Measurements from ENCODE around the gene CELF2.

DNA sequence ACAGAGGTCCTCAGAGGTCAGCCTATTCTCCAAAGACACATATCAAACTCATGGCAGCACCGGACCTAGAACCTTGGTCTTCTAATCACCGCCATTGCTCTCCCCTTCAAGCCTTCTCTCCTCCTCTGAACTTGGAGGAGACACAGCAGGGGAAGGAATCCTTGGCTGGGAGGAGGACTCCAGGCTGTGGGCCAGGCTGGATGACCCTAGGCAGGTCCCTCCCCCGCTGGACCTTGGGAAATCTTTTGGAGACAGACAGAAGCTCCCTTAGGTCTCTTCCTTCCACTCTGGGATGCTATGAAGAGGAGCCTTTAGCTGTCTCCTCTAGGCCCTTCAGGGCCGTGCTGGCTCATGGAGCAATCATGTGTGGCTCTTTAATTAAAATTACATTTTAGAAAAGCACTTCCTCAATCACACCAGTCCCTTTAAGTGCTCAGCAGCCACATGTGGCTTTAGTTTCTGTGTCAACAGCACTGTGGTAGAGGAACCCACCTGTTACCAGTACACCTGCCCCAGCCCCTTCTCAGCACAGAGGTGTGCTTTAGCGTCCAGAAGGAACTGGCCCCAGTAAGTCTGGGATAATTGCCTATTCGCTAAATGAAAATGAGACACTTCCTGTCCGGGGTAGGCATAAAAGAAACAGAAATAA is 238.2 kb downstream of the CELF2 start:
- TF ChIP-seq, protein P1, sequence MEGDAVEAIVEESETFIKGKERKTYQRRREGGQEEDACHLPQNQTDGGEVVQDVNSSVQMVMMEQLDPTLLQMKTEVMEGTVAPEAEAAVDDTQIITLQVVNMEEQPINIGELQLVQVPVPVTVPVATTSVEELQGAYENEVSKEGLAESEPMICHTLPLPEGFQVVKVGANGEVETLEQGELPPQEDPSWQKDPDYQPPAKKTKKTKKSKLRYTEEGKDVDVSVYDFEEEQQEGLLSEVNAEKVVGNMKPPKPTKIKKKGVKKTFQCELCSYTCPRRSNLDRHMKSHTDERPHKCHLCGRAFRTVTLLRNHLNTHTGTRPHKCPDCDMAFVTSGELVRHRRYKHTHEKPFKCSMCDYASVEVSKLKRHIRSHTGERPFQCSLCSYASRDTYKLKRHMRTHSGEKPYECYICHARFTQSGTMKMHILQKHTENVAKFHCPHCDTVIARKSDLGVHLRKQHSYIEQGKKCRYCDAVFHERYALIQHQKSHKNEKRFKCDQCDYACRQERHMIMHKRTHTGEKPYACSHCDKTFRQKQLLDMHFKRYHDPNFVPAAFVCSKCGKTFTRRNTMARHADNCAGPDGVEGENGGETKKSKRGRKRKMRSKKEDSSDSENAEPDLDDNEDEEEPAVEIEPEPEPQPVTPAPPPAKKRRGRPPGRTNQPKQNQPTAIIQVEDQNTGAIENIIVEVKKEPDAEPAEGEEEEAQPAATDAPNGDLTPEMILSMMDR (IDR thresholded peaks at IDR 0.05) = no peak
- no peak for TF ChIP-seq POLR2A (IDR thresholded peaks at IDR 0.05)

Data from body of pancreas (tissue), 4 donors.